AG04450 (cell line): ENCODE results near the gene PLPPR3. TPM values are rescaled to one million over a fixed set of nuclear protein-coding genes. Genes with fewer than 3 reads are reported as not detected.
A peak's percentile ranks its signal among the peaks of the same experiment; 100 is the strongest.

Experiments
- CTCF ChIA-PET: fragments of 300-600, 350-600 bp; formaldehyde crosslinking; extraction: SDS; loops from one replicate; lab custom pipeline; 2022; ENCODE audit warnings: antibody characterized with exemption, inconsistent platforms; lab: Charles Lee
- POLR2A ChIA-PET: fragments of 350-600 bp; formaldehyde crosslinking; extraction: SDS; loops from one replicate; lab custom pipeline; 2021; ENCODE audit warnings: antibody characterized with exemption, inconsistent platforms; lab: Yijun Ruan, JAX
- DNase-seq: peaks from one replicate; pipeline ENCODE4 v3.0.0-alpha.2; 2011; ENCODE audit warnings: low read depth, low spot score
- H3K27ac ChIP-seq: one replicate; pipeline ENCODE4 v1.5.1; 2012; ENCODE audit warnings: low read depth, low read length, control low read depth
- H3K27me3 ChIP-seq: one replicate; pipeline ENCODE4 v1.6.0; 2012; ENCODE audit warnings: low read length; ENCODE audit not compliant: control insufficient read depth, insufficient read depth
- H3K4me3 ChIP-seq: 2 replicates; pipeline ENCODE4 v1.5.1; 2011; ENCODE audit warnings: mild to moderate bottlenecking, low read depth, low read length, control low read depth
- H3K9me3 ChIP-seq: 2 replicates; pipeline ENCODE4 v1.5.1; 2012; ENCODE audit warnings: low read length; ENCODE audit not compliant: control insufficient read depth, insufficient read depth
- polyA plus RNA-seq: library from polyadenylated mRNA; depleted of rRNA; stranded (reverse); fragments of >200 nt; gene quantifications from 2 replicates; pipeline ENCODE4 v1.2.3, GENCODE V29; 2011
- TF ChIP-seq, protein P1 (sequence below): IDR thresholded peaks from 2 replicates; pipeline ENCODE4 v1.5.1; 2011; ENCODE audit warnings: low read depth, low read length, control low read depth, inconsistent platforms

Gene PLPPR3
- polyA plus RNA-seq, 1 experiment = 1.3 TPM

DNA sequence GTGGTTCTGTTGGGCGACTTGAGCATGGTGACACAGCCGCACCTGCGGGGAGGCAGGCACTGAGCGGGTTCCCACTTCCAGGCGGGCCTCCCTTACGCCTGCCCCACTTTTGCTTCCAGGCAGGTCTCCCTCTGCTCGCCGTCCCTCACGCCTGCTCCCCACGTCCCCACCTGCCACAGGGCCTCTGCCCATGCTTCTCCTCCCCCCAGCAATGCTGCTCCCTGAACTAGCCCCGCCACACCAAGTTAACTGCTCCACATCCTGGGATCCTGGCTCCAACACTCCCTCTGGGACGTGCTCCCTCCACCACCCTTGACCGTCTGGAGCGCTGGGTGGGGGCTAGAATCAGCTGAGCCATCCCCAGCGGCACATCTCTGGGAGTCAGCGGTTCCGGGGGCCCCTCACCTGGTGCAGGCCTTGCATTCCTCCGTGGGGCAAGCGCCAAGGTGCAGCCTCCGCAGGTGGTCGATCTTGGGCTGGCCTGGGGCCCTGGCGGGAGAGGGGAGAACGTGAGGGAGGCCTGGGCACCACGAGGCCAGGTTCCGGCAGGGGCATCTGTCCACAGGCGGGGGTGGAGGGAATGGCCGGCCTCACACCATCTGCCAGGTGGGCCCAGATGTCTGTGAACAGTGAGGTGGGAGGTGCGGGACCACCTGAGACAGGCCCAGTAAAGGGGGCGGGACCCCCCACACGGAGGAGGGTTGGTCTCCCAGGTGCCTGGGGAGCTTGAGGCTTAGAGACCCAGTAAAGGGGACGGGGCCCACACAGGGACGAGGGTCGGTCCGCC, 46.9 kb upstream of the PLPPR3 start:
- TF ChIP-seq, protein P1, sequence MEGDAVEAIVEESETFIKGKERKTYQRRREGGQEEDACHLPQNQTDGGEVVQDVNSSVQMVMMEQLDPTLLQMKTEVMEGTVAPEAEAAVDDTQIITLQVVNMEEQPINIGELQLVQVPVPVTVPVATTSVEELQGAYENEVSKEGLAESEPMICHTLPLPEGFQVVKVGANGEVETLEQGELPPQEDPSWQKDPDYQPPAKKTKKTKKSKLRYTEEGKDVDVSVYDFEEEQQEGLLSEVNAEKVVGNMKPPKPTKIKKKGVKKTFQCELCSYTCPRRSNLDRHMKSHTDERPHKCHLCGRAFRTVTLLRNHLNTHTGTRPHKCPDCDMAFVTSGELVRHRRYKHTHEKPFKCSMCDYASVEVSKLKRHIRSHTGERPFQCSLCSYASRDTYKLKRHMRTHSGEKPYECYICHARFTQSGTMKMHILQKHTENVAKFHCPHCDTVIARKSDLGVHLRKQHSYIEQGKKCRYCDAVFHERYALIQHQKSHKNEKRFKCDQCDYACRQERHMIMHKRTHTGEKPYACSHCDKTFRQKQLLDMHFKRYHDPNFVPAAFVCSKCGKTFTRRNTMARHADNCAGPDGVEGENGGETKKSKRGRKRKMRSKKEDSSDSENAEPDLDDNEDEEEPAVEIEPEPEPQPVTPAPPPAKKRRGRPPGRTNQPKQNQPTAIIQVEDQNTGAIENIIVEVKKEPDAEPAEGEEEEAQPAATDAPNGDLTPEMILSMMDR = no peak
- no peak for DNase-seq
- H3K27me3 ChIP-seq = no peaks in the 10 kb centered on the region
- POLR2A ChIA-PET = no interaction called here
- CTCF ChIA-PET = no interaction called here
- peak overlapping the region; percentile 94 for H3K27ac ChIP-seq
- H3K9me3 ChIP-seq = peaks cover 5% of the 10 kb centered on the region; the same call in 1 of the 2 replicates
- no peak overlapping the region for H3K4me3 ChIP-seq

DNA sequence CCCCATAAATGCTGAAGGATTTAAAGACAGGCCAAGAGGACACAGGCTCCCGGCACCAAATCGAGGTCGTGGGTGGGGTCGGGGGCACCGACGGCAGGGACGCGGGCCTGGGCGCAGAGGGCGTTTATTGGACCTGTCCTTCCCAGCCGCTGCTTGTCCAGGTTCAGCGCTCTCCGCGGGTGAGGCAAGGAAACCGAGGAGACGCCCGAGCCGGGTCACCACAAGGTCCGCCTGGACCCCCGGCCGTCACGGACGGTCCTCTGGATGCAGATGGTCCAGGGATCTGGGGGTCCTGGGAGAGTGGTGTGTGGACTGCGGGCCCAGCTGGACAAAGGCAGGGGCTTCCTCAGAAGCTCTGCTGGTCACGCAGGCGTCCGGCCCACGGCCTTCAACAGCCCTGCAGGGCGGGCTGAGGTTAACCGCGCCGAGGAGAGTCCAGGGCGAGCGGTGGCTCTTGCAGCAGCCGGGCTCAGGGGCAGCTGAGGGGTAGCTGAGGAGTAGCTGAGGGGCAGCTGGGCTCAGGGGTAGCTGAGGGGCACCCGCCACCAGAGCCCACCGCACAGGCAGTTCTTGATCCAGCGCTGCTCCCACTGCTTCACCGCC, 46.2 kb upstream of the PLPPR3 start:
- no peak overlapping the region for H3K27ac ChIP-seq
- peaks cover 7% of the 10 kb centered on the region; the same call in 1 of the 2 replicates for H3K9me3 ChIP-seq
- no peak for DNase-seq
- ChIA-PET CTCF (no interaction called here), POLR2A (interaction anchor here (0.6 kb wide), 1 partner anchor 158 kb away, joined by 9 read pairs; the partner anchor contains the start of gene CNN2)
- no peaks in the 10 kb centered on the region for H3K27me3 ChIP-seq
- TF ChIP-seq, protein P1 = no peak
- no peak overlapping the region for H3K4me3 ChIP-seq

DNA sequence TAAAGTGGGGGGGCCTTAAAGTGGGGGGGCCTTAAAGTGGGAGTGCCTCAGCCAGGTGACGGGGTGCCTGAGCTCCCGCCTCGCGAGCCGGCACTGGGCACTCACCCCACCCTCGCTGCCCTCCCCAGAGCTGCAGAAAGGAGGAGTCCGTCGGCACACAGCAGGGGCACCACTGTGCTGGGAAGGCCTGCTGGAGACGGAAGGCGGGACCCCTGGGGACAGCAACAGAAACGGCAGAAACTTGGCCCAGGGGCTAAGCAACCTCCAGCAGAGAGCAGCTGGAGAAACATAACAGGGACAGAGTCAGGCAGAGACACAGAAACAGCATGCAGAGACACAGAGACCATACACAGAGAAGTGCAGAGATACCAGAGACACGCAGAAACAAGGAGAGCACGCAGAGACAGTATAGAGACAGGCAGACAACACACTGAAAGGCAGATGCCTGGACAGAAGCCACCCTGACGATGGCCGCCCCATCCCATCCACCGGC, 45.6 kb upstream of the PLPPR3 start:
- Histone ChIP-seq H3K9me3 (peaks cover 11% of the 10 kb centered on the region; the same call in 1 of the 2 replicates), H3K4me3 (no peak overlapping the region), H3K27ac (no peak overlapping the region), H3K27me3 (no peaks in the 10 kb centered on the region)
- ChIA-PET CTCF (no interaction called here), POLR2A (interaction anchor here (0.6 to 0.7 kb wide), 2 partner anchors 32 to 159 kb away, joined by 4 to 9 read pairs; partner anchors contain the start of gene CNN2)
- no peak for DNase-seq
- TF ChIP-seq, protein P1 = no peak

DNA sequence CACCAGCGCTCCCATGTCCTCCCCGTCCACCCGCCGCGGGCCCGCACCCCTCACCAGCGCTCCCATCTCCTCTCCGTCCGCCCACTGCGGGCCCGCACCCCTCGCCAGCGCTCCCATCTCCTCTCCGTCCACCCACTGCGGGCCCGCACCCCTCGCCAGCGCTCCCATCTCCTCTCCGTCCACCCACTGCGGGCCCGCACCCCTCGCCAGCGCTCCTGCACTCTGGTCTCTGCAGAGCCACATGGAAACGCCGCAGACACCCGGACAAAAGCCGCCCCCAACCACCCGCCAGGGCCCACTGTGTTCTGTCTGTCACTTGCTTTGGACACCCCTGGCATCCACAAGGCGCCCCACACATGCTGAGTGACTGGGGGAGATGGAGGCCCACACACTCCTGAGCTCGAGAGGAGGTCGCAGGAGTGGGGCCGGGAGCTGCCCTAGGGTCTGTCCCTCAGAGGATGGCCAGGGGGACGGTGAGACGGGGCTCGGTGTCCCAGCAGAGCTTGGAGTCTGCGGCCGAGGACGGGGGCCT, 45.1 kb upstream of the PLPPR3 start:
- CTCF ChIA-PET = no interaction called here
- H3K4me3 ChIP-seq = no peak overlapping the region
- POLR2A ChIA-PET = interaction anchor here (0.6 to 0.7 kb wide), 2 partner anchors 31 to 159 kb away, joined by 4 to 9 read pairs; partner anchors contain the start of gene CNN2
- H3K27ac ChIP-seq = no peak overlapping the region
- no peak for DNase-seq
- TF ChIP-seq, protein P1 = no peak
- H3K9me3 ChIP-seq = peaks cover 6% of the 10 kb centered on the region; the same call in 1 of the 2 replicates
- H3K27me3 ChIP-seq = no peaks in the 10 kb centered on the region
